H1 (cell line): ENCODE results near the gene CNOT6L. TPM values are rescaled to one million over a fixed set of nuclear protein-coding genes. Genes with fewer than 3 reads are reported as not detected.
A peak's percentile ranks its signal among the peaks of the same experiment; 100 is the strongest.

ENCODE experiments used
- ASH2L ChIP-seq: fragments of 200-600, 300-600 bp; sonication (generic); IDR thresholded peaks from one replicate; pipeline ENCODE4 v1.7.1; 2017; ENCODE audit warnings: low read length
- CHD7 ChIP-seq: fragments of 300-600 bp; sonication (generic); IDR thresholded peaks from 2 replicates; pipeline ENCODE4 v1.7.1; 2012; ENCODE audit warnings: low read length, moderate library complexity, mild to moderate bottlenecking, inconsistent platforms; ENCODE audit not compliant: insufficient replicate concordance
- KDM4A ChIP-seq: IDR thresholded peaks from one replicate; pipeline ENCODE4 v1.7.1; 2012; ENCODE audit warnings: low read depth, mild to moderate bottlenecking, moderate library complexity, low read length, inconsistent platforms; ENCODE audit not compliant: severe bottlenecking
- PHF8 ChIP-seq: fragments of 200-600 bp; sonication (generic); conservative IDR thresholded peaks from 2 replicates; pipeline ENCODE4 v1.7.1; 2012; ENCODE audit warnings: low read depth, mild to moderate bottlenecking, inconsistent platforms, low read length, moderate library complexity
- RNF2 ChIP-seq: fragments of 200-900, 300-1000 bp; sonication (generic); IDR thresholded peaks from 2 replicates; pipeline ENCODE4 v1.7.1; 2016; ENCODE audit warnings: borderline replicate concordance, low read depth, mild to moderate bottlenecking, antibody characterized with exemption, low read length; ENCODE audit not compliant: poor library complexity, severe bottlenecking; ENCODE audit errors: missing control alignments
- polyA plus RNA-seq, 7 experiments: library from polyadenylated mRNA; depleted of rRNA in 3 of 7; stranded (reverse) in 5 of 7; unstranded in 2 of 7; fragments of >200 nt in 5 of 7; fragments of 200-250 nt in 2 of 7; gene quantifications; 1 replicate in 5 of 7; 2 replicates in 1 of 7; 4 replicates in 1 of 7; pipeline versions ENCODE4 v1.2.1 to v1.2.3, GENCODE V29; 2011 to 2013; ENCODE audit warnings: missing spikeins in 2 of 7, mixed read lengths in 2 of 7
- total RNA-seq: library from RNA; stranded (reverse); fragmentation: NEBNext Ultra II Directional; extraction: Animal tissue kit (Norgen Biotek cat#: 25700); gene quantifications from 2 replicates; pipeline ENCODE4 v1.2.1, GENCODE V29; 2021

Gene CNOT6L
- total and polyA plus RNA-seq, 2 of the 8 experiments (the other 6 are each of a cell fraction or from before 2014, with no cell fraction given) = 2.0 to 22.4 TPM

GRCh38 chr4:77818073-77818601 lies 1.0 kb downstream of the CNOT6L start (continued):
- TF ChIP-seq PHF8 (no peak), CHD7 (peak; percentile 34), RNF2 (no peak), KDM4A (no peak), ASH2L (peak; percentile 78)
